HK-2 (cell line): Measurements from ENCODE around the gene MRTFA.
"Not testable (repeated sequence)": the region's sequence is repeated elsewhere in the genome, so short reads cannot be mapped to it uniquely, and the experiment has no call there.

Source experiments
- DNase-seq: peaks from one replicate; pipeline ENCODE4 v3.0.0-alpha.2; 2018; ENCODE audit not compliant: unreplicated experiment

MRTFA gene

DNA sequence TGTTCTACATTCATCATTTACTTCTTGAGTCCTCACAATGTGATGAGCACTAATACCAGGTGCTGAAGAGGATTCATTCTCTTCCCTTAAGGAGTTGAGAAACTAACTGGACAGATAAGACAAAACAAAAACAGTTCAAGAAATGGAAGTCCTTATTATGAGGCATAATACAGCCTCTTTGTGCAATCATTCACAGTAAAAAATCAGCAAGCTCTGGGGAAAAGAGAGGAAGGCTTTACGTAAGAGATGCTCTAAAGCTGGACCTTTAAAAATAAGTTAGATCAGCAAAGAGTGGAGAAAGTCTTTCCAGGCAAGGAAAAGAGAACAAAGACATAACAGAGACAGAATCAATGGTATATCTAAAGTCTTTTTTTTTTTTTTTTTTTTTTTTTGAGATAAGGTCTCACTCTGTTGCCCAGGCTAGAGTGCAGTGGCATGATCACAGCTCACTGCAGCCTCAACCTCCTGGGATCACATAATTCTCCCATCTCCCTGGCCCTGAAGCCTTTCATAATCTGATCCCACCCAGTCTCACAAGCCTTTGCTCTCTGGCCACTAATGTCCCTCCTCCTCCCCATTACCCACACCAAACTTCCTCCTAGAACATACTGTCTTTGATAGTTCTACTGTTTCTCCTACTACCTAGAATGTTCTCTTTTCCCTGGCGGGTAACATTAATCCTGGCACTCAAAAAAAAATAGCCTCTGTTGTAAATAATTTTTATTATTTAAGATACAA, 40.9 kb downstream of the MRTFA start:
- DNase-seq: no peak

DNA sequence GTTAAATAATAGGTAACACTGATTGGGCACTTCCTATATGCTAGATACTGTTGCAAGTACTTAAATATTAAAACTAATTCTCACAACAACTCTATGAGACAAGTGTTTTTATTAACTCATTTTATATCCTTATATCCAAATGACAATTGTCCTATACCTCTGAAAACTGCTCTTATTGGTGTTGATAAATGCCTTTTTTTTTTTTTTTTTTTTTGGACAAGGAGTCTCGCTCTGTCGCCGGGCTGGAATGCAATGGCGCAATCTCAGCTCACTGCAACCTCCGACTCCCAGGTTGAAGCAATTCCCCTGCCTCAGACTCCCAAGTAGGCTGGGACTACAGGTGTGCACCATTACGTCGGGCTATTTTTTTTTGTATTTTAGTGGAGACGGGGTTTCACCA, 41.6 kb downstream of the MRTFA start:
- DNase-seq: peak; percentile 27

DNA sequence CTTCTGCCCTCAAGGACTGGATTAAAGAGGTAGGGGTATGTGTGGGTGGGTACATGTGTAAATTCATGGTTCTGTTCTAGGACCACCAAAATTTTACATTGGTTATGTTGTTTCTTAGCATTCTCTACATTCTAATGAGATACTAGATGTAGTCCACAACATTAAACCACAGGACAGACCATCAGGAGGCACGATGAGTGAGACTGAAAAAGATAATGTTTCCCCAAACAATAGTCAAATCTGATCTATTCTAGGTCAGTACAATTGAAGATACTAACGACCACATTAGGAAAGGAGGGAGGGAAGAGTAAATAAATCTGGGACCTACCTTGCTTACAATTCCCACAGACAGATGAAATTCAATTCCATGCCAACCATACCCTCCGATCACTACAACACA, 42.2 kb downstream of the MRTFA start:
- DNase-seq: no peak

DNA sequence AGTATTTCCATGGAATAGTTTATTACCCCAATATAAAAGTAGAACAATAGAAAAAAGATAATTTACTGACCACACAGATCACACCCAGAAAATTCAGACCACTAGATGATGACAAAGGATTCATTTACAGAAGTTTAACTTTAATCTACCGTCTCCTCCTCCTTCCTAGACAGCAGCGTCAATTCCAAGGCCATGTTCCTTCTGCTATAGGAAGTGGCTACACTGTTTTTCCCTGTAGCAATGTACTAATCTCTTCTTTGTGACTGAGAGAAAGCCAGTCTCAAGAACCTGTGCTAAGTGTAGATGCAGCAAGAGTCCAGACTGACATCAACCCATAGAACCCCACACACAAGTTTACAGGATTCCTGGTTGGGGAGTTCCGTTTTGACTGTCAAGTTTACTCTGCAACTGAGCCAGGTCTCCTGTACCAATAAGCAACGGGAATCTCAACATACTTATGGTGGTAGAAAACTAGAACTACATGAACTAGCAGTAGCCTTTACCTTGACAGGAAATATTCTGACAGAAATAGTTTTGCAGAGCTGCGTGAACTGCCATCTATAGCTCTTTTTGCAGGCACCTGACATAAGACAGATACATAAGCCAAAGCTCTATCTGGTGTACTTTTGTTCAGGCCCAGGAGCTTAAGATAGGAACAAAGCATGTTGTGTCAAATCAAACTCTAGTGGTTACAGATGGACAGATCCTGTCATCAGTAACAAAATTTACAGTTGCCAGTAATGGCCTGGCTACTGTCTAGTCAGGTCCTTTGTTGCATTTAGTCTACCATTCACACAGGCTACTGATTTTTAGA, 42.9 kb downstream of the MRTFA start:
- no peak for DNase-seq

DNA sequence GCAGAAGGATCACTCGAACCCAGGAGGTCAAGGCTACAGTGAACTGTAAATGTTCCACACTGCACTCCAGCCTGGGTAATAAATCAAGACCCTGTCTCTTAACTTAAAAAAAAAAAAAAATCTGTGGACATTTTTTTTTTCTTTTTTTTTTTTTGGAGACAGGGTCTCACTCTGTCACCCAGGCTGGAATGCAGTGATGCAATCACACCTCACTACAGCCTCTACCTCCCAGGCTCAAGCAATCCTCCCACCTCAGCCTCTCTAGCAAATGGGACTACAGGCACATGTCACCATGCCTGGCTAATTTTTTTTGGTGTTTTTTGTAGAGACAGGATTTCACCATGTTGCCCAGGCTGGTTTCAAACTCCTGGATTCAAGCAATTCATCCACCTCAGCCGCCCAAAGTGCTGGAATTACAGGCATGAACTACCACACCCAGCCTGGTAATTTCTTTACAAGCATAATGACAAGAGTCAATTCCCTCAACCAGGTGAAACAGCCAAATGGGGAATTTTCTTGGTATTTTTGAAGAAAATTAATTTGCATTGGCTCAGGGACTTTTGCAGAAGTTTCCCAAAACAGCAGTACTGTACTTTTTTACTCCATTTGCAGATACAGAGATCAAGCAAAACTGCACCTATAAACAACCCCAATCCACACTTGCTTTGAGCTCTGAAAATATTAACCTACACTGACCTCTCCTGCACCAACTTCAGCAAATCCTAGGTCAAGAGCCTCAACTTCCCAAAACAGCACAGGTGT, 44.0 kb downstream of the MRTFA start:
- DNase-seq: no peak

DNA sequence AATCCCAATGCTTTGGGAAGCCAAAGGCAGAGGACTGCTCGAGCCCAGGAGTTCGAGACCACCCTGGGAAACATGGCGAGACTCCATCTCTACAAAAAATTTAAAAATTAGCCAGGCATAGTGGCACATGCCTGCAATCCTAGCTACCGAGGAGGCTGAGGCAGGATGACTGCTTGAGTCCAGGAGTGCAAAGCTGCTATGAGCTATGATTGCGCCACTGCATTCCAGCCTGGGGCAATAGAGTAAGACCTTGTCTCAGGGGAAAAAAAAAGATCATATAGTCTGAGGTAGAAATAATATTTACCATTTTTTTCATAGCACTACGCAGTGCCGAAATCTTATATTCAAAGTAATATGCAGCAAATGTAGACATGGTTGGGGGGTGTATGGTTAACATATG, 47.8 kb downstream of the MRTFA start:
- DNase-seq: no peak

DNA sequence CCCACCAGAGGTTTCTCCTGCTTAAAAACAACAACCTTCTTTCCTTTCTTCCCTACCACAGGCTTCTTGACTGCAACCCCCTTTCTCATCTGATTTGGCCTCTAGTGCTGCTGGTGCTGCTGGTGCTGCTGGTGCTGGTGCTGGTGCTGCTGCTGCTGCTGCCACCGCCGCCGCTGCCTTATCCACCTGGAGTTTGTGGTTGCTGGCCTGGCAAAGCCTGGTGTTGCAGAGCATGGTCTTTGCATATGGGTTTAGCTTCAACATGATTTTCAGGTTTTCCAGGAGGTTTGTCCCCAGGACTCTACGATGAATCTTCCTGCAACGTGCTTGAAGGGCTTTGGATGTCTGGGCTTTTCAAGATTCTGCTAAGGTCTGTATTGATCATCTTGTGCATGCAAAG, 49.7 kb downstream of the MRTFA start:
- DNase-seq: no peak

DNA sequence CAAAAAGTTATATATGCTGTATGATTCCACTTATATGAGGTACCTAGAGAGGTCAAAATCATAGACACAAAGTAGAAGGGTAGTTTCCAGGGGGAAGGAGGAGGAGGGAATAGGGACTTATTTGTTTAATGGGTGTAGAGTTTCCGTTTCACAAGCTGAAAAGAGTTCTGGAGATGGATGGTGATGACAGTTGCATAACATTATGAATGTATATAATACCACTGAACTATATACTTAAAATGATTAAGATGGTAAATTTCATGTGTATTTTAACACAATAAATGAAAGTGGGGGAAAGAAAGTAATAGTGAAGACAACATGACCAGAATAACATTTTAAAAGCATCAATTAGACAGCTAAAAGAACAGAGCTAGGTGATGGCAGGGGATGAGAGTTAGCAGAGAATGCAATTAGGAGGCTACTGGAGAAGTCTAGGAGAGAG, 51.2 kb downstream of the MRTFA start:
- no peak for DNase-seq

DNA sequence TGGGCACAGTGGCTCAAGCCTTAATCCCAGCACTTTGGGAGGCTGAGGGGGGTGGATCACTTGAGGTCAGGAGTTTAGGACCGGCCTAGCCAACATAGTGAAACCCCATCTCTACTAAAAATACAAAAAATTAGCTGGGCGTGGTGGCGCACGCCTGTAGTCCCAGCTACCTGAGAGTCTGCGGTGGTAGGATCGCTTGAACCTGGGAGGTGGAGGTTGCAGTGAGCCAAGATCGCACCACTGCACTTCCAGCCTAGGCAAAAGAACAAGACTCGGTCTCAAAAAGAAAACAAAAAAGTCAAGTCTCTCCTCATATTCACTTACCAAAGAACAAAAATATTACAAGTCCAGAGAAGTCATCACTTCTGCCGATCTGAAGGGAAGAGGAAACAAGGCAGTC, 51.8 kb downstream of the MRTFA start:
- DNase-seq: not testable (repeated sequence)

DNA sequence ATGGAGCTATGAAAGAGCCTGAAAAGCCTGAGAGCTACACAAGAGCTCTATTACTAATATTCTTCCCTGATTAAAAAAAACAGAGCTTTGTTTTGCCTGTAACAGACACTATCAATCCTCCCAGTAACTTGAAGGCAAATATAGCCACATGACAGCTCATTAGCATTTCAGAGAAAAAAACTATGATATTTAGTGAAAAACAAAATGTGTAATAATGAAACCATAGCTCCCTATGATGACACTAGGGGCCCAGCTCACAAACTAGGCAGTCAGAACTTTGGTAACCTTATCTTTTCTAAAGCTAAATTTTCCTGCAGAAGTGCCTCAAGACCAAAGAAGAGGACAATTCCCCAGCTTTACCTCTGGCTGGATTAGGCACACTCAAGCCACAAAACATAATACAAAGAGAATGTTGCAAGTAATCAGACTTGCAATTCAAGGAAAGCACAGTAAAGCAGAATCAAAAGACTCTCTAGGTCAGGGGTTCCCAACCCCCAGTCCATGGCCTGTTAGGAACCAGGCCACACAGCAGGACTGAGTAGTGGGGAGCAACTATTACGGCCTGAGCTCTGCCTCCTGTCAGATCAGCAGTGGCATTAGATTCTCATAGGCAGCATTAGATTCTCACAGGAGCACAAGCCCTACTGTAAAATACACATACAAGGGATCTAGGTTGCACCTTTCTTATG, 53.3 kb downstream of the MRTFA start:
- DNase-seq: no peak

DNA sequence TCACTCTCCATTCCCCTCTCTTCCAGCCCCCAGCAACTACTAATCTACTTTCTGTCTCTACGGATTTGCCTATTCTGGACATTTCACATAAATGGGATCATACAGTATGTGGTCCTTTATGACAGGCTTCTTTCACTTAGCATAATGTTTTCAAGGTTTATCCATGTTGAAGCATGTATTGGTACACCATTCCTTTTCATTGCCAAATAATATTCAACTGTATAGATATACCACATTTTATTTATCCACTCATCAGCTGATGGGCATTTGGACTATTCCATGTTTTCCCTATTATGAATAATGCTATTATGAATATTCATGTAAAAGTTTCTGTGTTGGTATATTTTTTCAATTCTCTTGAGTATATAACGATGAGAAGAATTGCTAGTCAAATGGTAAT, 54.5 kb downstream of the MRTFA start:
- DNase-seq: no peak

DNA sequence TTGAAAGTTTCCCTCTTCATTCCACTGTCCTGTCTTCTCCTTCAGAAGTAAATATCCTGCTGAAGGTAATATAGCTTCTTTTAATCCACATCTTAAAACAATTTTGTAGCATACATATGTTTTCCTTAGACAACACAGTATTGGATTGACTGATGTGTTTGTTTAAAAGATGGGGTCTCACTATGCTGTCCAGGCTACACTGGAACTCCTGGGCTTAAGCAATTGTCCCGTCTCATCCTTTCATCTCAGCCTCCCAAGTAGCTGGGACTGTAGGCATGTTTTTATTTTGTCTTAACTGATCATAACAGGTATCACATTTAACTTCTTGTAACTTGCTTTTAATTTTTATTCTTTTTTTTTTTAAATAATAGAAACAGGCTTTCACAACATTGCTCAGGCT, 55.9 kb downstream of the MRTFA start:
- no peak for DNase-seq

DNA sequence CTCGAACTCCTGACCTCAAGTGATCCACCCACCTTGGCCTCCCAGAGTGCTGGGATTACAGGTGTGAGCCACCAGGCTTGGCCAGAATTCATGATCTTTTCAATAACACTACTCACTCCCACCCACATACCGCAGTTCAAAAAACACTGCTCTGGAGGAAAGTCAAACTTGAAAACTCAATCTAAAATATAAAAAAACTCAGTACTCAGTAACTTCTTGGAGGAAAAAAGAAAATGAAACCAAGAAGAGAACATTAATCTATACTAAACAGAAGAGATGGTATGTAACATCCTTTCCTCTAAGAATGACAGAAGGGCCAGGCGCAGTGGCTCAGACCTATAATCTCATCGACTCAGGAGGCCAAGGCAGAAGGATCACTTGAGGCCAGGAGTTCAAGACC, 58.3 kb downstream of the MRTFA start:
- no peak for DNase-seq

DNA sequence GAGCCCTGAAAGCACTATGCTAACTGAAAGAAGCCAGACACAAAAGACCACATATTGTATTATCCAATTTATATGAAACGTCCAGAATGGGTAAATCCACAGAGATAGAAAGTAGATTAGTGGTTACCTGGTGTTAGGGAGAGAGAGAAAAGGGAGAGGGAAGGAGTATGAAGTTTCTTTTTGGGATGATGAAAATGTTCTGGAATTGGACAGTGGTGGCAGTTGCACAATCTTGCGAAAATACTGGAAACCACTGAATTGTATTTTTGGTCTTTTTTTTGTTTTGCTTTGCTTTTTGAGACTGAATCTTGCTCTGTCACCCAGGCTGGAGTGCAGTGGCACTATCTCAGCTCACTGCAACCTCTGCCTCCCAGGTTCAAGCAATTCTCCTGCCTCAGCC, 63.5 kb downstream of the MRTFA start:
- no peak for DNase-seq

DNA sequence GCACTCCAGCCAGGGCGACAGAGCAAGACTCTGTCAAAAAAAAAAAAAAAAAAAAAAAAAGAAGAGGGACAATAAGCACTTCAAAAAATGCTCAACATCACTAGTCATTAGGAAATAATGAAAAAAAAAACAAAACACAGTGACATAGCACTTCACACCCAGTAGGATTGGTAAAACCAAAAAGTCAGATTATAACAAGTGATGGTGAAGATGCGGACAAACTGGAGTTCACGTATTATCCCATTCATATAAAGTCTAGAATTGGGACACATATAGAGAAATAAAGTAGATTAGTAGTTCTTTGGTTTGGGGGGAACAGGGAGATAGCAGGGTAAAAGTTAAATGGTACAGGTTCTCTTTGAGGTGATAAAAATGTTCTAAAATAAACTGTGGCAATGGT, 64.6 kb downstream of the MRTFA start:
- no peak for DNase-seq

DNA sequence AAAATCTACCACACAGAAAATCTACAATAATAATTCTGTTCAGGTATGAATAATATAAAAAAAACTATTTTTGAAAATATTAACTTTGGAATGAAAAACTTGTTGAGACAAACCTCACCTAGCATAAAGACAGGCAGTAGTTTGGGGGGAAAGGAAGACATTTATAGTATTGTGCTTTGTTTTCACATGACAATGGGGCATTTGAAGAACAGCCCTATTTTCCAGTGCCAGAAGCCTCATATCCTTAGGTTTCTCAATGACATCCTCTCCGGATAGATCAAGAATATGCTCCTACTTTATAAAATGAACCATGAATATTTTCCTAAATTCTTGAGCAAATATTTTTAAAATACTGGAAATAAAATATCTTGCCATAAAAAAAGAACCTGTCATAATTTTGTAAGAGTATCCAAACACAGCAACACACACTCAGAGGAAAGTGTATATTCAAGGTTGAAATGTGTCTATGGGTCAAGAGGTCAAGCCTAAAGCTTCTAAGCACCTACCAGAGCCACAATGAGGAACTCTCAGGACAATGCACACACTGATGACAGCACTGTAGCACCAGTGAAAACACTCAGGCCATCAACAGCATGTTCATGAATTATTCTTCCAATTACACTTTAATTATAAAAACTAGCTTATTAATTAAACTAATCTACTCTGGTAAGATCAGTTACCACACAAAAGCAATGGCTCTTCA, 68.7 kb downstream of the MRTFA start:
- no peak for DNase-seq

DNA sequence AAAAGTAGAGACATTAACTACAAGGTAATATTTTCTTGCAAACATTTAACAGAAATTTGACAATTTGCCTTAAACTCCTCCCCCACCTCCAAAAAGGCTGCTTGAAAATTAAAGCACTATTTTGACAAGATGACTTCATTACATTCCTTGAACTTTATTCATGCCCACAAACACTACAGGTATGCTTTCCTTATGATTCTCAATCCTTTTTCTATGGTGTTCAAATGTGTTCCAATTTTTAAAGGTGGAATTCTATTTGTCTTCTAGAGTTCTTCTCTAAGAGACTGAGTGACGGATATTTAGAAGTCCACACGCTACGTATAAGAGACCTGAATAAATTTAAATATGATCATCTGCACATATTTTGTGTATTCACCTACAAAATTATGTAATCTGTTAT, 69.4 kb downstream of the MRTFA start:
- DNase-seq: no peak

DNA sequence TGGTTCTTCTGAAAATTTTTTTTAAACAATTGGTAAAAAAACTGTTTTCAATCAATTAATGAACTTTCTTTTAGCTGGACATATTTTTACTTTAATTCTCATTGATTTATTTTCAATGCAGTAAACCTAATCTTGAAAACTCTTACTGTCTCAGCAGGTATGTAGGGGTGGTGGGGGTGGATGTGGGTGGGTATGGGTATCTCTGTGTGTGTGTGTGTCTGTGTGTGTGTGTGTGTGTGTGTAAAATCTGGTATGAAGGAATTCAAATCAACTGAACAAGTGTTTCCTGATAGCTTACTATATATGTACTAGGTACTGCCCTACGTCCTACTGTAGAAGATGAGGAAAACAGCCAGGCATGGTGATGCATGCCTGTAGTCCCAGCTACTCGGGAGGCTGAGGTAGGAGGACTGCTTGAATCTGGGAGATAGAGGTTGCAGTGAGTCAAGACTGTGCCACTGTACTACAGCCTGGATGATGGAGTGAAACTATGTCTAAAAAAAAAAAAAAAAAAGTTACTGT, 75.5 kb downstream of the MRTFA start:
- DNase-seq: no peak

DNA sequence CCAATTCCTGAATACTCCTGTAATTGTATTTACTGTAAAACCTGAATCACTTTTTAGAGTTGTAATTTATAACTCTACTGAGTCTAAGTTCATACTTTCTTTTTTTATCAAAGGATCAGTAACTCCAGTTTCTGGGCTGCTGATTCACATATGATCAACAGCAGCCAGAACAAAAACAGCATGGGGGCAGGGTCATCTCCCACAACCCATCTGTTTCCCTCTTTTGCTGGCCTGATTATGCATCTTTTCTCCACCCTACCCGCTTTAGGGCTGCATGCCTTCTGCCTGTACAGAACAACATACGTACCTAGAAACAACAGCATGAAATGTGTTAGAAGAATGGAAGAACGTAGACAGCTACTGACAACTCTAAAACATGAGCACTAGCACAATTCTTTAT, 76.0 kb downstream of the MRTFA start:
- no peak for DNase-seq

DNA sequence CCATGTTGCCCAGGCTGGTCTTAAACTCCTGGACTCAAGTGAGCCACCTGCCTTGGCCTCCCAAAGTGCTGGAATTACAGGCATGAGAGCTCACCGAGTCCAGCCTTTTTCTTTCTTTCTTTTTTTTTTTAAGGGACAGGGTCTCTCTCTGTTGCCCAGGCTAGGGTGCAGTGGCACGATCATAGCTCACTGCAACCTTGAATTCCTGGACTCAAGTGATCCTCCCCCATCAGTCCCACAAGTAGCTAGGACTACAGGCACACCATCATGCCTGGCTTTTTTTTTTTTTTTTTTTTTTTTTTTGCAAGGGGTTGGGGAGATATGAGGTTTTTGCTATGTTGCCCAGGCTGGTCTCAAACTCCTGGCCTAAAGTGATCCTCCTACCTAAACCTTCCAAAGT, 78.5 kb downstream of the MRTFA start:
- no peak for DNase-seq

DNA sequence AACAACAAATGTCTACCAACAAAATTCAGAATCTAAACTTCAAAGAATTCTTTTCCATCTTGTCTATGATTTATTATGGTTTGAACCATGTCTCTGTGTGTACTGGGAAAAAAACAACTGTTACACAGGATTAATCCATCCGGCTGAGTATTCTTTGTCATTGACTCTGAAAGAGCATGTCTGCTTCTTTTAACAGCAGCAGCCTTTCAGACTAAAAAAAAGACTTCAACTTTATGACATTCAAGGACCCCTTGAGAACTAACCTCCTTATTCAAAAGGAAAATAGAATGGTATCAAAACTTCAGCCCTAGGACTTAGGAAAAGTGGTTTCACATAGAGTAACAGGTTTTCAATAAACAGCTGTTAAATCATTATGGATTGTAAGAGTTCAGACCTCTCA, 79.9 kb downstream of the MRTFA start:
- DNase-seq: no peak
